ENCODE measurements around the gene FRMD4B.

FRMD4B gene

DNA sequence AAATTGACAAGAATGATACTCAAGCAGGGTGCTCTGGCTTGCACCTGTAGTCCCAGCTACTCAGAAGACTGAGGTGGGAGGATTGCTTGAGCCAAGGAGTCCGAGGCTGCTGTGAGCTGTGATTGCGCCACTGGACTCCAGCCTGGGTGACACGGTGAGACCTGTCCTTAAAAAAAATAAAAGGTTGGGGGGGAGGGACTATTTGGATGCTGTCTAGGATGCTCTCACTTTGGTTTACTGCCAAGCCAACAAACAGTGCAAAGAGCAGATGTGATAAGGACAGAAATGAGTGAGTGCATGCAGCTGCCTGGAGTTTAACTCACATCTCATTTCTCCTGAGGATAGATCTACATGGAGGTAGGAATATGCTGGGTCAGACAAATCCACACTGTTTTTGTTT lies 130.0 kb downstream of the FRMD4B start:
- Histone ChIP-seq H3K4me3 (replicated peaks; ENCODE audit: low read depth, low read length) (no peak overlapping the region), H3K27me3 (replicated peaks; ENCODE audit: control insufficient read depth, insufficient read depth, low read length) (no peaks in the 10 kb centered on the region), H3K36me3 (ENCODE audit: control insufficient read depth, insufficient read depth, low read length) (no peaks in the 10 kb centered on the region)
- no peak for DNase-seq (ENCODE audit: extremely low read depth, insufficient read length)
- TF ChIP-seq, protein P1, sequence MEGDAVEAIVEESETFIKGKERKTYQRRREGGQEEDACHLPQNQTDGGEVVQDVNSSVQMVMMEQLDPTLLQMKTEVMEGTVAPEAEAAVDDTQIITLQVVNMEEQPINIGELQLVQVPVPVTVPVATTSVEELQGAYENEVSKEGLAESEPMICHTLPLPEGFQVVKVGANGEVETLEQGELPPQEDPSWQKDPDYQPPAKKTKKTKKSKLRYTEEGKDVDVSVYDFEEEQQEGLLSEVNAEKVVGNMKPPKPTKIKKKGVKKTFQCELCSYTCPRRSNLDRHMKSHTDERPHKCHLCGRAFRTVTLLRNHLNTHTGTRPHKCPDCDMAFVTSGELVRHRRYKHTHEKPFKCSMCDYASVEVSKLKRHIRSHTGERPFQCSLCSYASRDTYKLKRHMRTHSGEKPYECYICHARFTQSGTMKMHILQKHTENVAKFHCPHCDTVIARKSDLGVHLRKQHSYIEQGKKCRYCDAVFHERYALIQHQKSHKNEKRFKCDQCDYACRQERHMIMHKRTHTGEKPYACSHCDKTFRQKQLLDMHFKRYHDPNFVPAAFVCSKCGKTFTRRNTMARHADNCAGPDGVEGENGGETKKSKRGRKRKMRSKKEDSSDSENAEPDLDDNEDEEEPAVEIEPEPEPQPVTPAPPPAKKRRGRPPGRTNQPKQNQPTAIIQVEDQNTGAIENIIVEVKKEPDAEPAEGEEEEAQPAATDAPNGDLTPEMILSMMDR (IDR thresholded peaks at IDR 0.05; ENCODE audit: insufficient read depth, low read length, poor library complexity, severe bottlenecking): no peak

DNA sequence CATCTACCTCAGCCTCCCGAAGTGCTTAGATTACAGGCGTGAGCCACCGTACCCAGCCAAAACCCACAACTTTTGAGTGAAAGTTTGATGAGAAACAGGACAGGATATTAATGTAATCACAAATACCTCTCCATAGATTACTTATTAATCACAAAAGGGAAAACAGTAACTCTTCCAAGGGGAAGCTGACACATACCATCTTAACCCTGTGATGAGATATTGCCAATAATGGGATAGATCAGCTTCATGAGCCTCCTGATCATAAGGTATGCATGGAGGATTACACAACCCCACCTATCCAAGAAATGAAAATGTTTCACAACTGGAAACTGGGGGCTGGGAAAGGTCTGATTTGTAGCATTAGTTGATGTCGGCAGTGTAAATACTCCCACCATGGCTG lies 131.5 kb downstream of the FRMD4B start:
- Histone ChIP-seq H3K36me3 (ENCODE audit: control insufficient read depth, insufficient read depth, low read length) (no peaks in the 10 kb centered on the region), H3K27me3 (replicated peaks; ENCODE audit: control insufficient read depth, insufficient read depth, low read length) (no peaks in the 10 kb centered on the region), H3K4me3 (replicated peaks; ENCODE audit: low read depth, low read length) (no peak overlapping the region)
- no peak for DNase-seq (ENCODE audit: extremely low read depth, insufficient read length)
- TF ChIP-seq, protein P1 (IDR thresholded peaks at IDR 0.05; ENCODE audit: insufficient read depth, low read length, poor library complexity, severe bottlenecking): no peak

DNA sequence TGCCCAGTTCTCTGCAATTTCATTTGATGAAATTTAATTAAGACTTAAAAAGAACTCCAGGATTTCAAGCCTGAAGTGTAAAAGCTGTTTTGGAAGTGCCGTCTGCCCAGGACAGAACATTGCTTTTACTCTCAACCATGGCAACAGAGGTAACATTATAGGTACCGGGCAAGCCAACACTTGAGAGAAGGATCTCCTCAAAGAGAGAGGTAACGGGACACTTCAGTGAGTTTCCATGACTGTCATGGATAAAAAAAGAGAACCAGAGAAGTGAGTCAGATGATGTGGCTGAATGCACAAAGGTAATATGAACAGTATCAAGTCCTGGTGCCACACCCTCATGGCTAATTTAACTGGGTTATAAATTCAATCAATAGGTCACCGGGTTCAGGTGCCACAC lies 133.3 kb downstream of the FRMD4B start:
- H3K4me3 ChIP-seq (replicated peaks; ENCODE audit: low read depth, low read length): no peak overlapping the region
- TF ChIP-seq, protein P1 (IDR thresholded peaks at IDR 0.05; ENCODE audit: insufficient read depth, low read length, poor library complexity, severe bottlenecking): no peak
- no peaks in the 10 kb centered on the region for H3K27me3 ChIP-seq (replicated peaks; ENCODE audit: control insufficient read depth, insufficient read depth, low read length)
- no peak for DNase-seq (ENCODE audit: extremely low read depth, insufficient read length)
- H3K36me3 ChIP-seq (ENCODE audit: control insufficient read depth, insufficient read depth, low read length): no peaks in the 10 kb centered on the region

DNA sequence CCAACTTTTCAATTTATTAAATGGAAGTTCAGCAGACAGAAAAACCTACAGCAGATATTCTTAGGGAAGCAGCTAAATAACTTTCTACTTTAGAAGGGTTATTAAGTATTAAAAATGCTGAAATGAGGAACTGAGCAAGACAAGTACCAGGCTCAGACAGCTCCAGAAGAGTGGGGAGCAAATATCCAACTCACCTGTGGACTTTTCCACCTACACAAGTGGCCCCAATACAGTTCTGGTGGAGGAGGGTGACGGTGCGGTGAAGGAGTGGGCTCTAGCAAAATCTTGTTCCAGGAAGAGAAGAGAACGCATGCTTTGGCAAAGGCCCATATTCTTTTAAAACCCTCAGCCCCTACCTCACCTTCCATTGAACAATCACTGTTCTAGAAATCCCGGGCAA lies 133.7 kb downstream of the FRMD4B start:
- Histone ChIP-seq H3K4me3 (replicated peaks; ENCODE audit: low read depth, low read length) (no peak overlapping the region), H3K27me3 (replicated peaks; ENCODE audit: control insufficient read depth, insufficient read depth, low read length) (no peaks in the 10 kb centered on the region), H3K36me3 (ENCODE audit: control insufficient read depth, insufficient read depth, low read length) (no peaks in the 10 kb centered on the region)
- no peak for DNase-seq (ENCODE audit: extremely low read depth, insufficient read length)
- TF ChIP-seq, protein P1 (IDR thresholded peaks at IDR 0.05; ENCODE audit: insufficient read depth, low read length, poor library complexity, severe bottlenecking): no peak

DNA sequence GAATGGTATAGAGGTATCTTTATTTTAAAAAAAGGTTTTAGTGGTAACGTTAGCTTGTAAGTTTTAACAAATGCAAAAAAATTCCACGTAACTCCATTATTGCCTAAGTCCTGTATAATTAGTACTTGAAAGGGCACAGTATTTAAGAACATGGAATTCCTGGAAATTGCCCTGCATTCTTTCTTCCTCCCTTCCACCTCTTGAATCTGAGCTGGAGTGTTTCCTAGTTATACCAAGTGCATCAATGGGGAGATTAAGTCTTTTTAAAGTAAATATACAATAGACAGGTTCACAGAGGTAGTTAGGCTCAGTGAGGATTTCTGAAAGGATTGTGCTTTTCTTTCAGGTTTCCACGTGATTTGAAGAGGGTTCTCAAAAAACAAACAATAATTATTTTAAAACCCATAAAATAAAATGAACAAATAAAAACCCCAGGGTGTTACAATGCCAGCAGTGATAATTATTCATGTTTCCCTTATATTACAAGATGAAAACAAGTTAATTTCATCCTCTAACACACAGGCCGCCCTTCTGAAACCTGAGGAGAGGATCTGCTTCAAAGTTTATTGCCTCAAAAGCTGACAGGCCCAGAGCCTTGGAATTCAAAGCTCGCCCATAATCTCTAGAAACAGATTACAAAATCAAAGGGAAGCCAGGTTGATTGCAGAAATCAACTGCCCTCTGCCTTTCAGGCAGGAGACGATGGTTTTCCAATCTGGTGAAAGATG lies 134.6 kb downstream of the FRMD4B start:
- Histone ChIP-seq H3K36me3 (ENCODE audit: control insufficient read depth, insufficient read depth, low read length) (no peaks in the 10 kb centered on the region), H3K27me3 (replicated peaks; ENCODE audit: control insufficient read depth, insufficient read depth, low read length) (no peaks in the 10 kb centered on the region; the same call in 1 of the 2 replicates), H3K4me3 (replicated peaks; ENCODE audit: low read depth, low read length) (no peak overlapping the region)
- DNase-seq (ENCODE audit: extremely low read depth, insufficient read length): no peak
- TF ChIP-seq, protein P1 (IDR thresholded peaks at IDR 0.05; ENCODE audit: insufficient read depth, low read length, poor library complexity, severe bottlenecking): no peak

Measured in GM06990 (cell line).